Measurements from ENCODE around the gene CAVIN4. TPM values are rescaled to one million over a fixed set of nuclear protein-coding genes. Genes with fewer than 3 reads are reported as not detected.

Gene CAVIN4, protein sequence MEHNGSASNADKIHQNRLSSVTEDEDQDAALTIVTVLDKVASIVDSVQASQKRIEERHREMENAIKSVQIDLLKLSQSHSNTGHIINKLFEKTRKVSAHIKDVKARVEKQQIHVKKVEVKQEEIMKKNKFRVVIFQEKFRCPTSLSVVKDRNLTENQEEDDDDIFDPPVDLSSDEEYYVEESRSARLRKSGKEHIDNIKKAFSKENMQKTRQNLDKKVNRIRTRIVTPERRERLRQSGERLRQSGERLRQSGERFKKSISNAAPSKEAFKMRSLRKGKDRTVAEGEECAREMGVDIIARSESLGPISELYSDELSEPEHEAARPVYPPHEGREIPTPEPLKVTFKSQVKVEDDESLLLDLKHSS
- 0.80 and 1.1 TPM in 2 replicates for total RNA-seq (2014; rRNA removed; shearing (Covaris generic))

DNA sequence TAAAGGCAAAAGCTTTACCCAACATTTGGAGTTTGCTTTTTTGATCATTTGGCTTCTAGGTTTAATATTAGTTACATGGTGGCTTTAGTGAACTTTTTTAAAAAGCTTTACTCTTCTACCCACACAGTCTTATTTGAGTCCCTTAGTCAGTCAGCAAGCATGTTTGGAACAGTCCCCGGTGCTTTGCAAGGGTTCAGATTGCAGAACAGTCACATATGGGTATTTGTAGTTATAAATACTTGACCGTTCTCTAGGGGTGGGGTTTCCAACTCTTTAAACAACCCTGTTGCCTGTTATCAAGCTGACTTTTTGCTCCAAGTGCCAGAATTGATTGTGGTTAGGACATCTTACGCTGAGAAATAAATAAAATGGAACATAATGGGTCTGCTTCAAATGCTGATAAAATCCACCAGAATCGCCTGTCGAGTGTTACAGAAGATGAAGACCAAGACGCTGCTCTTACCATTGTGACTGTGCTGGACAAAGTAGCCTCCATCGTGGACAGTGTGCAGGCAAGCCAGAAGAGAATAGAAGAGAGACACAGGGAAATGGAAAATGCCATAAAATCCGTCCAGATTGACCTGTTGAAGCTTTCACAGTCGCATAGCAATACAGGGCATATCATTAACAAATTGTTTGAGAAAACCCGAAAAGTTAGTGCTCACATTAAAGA, at the start of gene CAVIN4:
Gene CAVIN4 (plus strand): TSS at position 304 of the 673 bp plus-strand sequence. CDS start 65 bp downstream, at position 369.

Other genes with a start within 250 kb of the CAVIN4 start
- 40.1 and 42.2 TPM in 2 replicates for gene TEX10, start 225.1 kb upstream of the CAVIN4 start, total RNA-seq (2014; rRNA removed; shearing (Covaris generic))
- gene MSANTD3, start 150.9 kb upstream of the CAVIN4 start, total RNA-seq (2014; rRNA removed; shearing (Covaris generic)): 63.4 and 95.7 TPM in 2 replicates
- 0.45 and 1.5 TPM in 2 replicates for gene TMEFF1, start 104.9 kb upstream of the CAVIN4 start, total RNA-seq (2014; rRNA removed; shearing (Covaris generic))

Measured in A375 (cell line).